ENCODE results near the gene LILRA1.
"Not testable (repeated sequence)": the region's sequence is repeated elsewhere in the genome, so short reads cannot be mapped to it uniquely, and the experiment has no call there.

The LILRA1 gene

DNA sequence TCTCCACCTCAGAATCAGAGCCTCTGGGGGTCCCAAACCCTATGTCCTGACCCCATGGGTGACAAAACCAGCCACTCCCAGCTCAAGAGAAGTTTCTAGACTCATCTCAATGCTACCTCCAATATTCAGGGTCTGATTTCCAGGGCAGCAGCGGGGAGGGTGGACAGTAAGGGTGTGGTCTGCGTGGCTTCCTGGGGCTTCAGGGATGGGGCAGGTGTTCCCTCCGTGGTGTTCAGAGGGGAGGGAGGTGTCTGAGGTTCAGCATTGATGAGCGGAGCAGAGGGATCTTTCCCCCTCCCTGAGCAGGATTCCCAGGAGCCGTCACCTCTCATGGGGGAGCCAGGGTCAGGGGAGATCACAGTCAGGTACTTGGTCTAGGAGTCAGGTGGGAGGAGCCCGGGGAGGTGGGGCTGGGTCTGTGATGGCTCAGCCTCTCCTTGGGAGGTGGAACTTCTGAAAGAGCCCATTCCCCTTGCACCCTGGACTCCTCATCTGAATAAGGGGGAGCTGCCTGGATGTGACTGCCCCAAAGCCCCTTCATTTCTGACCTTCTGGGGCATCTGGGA is 16.9 kb upstream of the LILRA1 start:
- FAIRE-seq = no peak
- no peak for DNase-seq (ENCODE audit: low spot score)

DNA sequence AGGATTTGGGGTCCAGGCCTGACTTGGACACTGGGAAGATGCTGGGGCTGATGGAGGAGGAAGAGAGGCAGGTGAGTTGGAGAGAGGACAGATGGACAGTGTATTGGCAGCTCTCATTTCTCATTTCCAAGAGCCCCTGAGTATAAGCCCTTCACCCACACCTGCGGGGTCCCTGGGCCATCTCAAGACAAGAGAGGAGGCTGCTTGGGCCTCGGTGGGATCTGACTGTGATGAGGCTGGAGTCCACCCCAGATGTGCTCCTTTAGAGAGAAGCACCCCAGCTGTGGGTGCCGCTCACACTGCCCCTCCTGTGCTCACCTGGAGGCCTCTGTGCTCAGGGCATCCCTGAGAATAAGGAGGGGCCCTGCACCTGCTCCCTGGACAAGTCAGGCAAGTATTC is 16.1 kb upstream of the LILRA1 start:
- no peak for FAIRE-seq

DNA sequence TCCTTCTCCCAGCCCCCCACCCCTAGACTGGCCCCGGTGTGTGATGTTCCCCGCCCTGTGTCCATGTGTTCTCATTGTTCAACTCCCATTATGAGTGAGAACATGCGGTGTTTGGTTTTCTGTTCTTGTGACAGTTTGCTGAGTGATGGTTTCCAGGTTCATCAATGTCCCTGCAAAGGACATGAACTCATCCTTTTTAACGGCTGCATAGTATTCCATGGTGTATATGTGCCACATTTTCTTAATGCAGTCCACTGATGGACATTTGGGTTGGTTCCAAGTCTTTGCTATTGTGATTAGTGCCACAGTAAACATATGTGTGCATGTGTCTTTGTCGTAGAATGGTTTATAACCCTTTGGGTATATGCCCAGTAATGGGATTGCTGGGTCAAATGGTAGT is 15.2 kb upstream of the LILRA1 start:
- not testable (repeated sequence) for DNase-seq (ENCODE audit: low spot score); FAIRE-seq

More for the DNA sequence above, 16.1 kb upstream of the LILRA1 start:
- DNase-seq (ENCODE audit: low spot score) = no peak

DNA sequence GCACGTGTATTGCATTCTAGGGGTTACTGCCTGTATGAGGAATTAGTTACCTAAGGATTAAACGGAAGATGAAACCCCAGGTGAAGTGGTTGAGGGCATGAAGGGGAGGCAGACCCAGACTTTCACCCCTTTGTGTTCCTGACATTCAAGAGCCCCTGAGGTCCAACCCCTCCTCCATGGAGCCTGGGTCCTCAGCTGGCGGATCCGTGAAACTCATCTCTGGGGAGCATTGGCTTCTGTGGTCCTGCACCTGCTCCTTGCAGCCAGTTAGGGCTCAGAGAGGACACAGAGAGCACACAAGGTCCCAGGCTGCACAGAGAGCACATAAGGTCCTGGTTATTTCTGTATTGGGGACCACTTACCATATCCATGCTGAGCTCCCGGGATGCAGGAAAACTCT is 7.0 kb upstream of the LILRA1 start:
- FAIRE-seq (no peak), DNase-seq (ENCODE audit: low spot score) (no peak)

DNA sequence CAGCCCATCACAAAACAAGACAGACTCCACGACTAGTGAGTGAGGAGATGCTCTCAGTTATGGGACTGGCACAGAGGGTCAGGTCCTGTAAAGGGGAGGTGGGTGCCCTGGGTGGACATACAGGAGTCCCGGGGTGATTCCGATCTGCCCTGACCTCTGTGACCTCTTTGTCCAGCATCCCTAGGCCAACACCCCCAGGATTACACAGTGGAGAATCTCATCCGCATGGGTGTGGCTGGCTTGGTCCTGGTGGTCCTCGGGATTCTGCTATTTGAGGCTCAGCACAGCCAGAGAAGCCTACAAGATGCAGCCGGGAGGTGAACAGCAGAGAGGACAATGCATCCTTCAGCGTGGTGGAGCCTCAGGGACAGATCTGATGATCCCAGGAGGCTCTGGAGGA is 6.4 kb upstream of the LILRA1 start:
- no peak for FAIRE-seq

DNA sequence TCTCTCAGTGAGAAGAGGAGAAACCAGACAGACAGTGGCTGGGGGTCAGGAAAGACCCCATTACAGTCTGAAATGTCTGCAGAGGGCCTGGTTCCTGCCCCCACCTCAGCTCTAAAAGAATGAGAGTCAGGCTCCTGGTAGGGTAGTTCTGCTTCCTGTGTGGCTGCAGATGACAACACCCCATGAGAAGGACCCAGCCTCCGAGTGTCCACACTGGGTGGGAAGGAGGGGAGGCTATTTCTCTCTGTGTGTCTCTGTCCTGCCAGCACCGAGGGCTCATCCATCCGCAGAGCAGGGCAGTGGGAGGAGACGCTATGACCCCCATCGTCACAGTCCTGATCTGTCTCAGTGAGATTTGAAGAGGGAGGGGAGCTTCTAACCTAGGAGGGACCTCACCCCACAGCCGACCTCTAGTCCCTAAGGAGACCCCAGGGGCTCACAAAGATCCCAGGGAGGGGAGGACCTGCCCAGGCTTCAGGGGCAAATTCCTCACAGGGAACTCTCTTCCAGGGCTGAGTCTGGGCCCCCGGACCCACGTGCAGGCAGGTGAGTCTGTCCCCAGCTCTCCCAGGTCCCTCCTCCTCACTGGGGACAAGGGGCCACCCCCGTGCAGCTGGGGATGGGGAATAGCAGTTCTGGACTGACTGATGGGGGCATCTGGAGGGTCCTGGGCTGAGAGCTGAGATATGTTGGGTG is 647 bp downstream of the LILRA1 start:
- FAIRE-seq; DNase-seq (ENCODE audit: low spot score): not testable (repeated sequence)

More for the DNA sequence above, 6.4 kb upstream of the LILRA1 start:
- no peak for DNase-seq (ENCODE audit: low spot score)

DNA sequence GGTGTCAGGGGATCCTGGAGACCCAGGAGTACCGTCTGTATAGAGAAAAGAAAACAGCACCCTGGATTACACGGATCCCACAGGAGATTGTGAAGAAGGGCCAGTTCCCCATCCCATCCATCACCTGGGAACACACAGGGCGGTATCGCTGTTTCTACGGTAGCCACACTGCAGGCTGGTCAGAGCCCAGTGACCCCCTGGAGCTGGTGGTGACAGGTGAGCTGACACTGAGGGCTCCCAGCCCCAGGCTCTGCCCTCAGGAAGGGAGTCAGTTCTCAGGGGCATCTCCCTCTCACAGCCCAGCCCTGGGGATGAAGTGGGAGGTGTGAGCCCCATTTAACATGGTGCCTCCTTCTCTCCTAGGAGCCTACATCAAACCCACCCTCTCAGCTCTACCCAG is 1.3 kb downstream of the LILRA1 start:
- DNase-seq (ENCODE audit: low spot score) (no peak), FAIRE-seq (no peak)

DNA sequence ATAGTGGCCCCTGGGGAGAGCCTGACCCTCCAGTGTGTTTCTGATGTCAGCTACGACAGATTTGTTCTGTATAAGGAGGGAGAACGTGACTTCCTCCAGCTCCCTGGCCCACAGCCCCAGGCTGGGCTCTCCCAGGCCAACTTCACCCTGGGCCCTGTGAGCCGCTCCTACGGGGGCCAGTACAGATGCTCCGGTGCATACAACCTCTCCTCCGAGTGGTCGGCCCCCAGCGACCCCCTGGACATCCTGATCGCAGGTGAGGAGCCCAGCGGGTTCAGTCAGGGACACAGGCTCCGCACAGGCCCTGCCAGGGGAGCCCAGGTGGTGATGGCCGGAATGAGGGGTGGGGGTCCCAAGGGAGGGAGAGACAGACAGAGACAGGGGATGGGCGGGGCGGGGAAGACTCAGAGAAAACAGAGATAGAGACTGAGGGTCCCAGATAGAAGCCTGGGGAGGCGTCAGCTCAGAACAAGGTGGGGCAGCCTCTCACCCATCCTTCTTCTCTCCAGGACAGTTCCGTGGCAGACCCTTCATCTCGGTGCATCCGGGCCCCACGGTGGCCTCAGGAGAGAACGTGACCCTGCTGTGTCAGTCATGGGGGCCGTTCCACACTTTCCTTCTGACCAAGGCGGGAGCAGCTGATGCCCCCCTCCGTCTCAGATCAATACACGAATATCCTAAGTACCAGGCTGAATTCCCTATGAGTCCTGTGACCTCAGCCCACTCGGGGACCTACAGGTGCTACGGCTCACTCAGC is 2.4 kb downstream of the LILRA1 start:
- FAIRE-seq = not testable (repeated sequence)

DNA sequence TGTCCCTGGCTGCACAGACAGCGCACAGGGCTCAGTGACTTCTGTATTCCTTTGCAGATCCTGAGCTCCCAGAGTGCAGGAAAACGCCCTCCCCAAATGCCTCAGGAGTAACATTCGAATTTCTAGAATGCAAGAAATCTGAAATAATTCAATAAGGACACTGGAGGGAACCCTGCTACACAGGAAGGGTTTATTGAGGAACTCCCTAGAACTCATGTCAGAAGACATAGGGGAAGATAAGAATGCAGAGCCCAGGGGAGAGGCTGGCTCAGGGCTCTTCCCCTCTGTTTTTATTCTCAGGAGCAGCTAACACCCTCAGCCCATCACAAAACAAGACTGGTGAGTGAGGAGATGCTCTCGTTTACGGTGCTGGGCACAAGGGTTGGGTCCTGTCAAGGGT is 6.8 kb downstream of the LILRA1 start:
- no peak for FAIRE-seq

More for the DNA sequence above, 2.4 kb downstream of the LILRA1 start:
- DNase-seq (ENCODE audit: low spot score) = not testable (repeated sequence)

DNA sequence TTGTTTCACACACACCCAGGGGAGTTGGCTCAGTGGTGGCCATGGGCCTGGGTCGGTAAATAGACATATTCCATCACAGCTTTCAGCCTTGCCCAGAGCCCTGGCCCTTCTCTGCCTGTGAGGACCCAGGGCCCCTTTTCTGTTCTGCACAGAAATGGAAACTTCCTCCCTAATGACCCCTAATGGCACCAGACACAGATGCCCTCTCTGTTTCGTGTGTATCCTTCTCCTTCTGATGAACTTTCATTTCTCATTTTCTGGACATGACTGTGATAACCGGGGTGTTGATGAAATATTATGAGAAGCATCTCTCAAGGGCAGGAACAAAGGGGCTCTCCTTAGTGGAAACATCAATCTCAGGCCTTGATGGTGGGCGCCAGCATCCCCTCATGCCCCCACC is 12.8 kb downstream of the LILRA1 start:
- DNase-seq (ENCODE audit: low spot score) (no peak), FAIRE-seq (no peak)

More for the DNA sequence above, 6.8 kb downstream of the LILRA1 start:
- DNase-seq (ENCODE audit: low spot score) = no peak

DNA sequence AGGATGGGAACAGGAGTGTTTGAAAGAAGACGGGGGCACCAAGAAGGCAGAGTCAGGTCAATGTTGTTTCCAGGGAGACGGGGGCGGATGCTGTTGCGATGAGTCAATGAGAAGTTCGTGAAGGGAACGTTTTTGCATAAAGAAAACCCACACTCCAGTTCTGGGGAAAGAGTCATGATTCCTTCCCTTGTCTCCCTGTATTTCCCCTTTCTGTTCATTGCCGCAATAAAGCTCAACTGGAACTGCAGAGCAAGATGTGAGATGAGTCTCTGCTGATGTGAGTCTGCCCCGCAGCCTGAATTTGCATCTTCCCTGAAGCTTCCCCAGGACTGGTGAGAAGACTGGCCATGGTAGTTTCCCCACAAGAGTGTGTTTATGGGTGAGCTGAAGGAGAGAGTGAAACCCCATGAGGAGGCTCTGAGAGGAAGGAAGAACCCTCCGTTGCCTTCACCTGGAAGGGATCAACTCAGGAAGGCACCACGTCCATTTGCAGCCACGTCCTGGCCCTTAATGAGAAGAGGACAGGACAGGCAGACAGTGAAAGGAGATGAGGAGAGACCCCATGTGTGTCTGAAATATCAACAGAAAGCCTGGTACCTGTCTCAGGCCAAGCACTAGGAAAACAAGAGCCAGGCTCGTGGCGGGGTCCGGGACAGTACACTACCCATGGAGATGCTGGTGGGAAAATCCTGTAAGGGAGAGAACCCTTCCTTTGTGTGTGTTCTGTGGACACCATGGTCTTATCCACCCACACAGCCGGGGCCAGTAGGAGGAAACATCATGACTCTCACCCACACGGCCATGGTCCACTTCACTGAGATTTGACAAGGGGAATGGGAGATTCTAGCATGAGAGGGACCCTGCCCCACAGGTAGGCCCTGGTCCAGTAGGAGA is 13.7 kb downstream of the LILRA1 start:
- FAIRE-seq (no peak), DNase-seq (ENCODE audit: low spot score) (no peak)

DNA sequence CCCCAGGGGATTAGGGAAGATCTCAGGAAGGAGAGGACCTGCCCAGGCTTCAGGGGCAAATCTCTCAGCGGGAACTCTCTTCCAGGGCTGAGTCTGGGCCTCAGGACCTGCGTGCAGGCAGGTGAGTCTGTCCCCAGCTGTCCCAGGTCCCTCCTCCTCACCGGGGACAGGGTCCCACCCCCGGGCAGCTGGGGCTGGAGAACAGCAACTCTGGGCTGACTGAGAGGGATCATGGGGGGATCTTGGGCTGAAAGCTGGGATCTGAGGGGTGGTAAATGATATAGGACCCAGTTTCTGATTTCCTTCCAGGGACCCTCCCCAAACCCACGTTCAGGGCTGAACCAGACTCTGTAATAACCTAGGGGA is 14.3 kb downstream of the LILRA1 start:
- DNase-seq (ENCODE audit: low spot score) (no peak), FAIRE-seq (no peak)

DNA sequence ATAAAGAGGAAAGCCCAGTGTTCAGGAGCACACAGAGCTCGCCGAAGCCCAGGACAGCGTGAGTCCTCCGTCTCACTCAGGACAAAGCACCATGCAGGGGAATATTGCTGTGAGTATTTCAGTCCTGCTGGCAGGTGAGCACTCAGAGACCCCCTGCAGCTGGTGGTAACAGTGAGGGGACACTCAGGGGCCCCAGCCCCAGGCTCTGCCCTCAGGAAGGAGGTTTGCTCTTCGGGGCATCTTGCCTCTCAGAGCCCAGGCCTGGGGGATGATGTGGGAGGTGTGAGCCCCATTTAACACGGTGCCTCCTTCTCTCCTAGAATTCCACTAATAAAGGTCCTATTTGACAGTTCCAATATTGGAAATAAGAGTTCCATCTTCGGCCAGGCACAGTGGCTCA is 14.8 kb downstream of the LILRA1 start:
- FAIRE-seq = no peak

DNA sequence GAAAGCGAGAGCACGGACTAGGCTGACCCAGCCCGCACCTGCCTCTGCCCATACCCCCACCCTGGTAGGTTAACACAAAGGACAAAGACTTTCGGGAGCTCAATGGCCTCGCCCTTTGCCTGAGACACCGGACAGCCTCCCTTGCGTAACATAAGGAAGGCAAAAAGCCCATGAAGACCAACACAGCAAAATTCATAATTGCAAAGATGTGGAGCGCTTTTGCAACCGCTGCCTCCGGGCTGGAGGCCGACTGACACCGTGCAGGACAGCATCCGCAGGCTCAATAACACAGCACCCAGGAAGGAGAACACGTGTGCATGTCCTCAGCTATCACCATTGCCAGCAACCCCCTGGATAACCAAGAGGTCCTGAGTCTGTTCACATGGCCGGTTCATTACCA is 15.4 kb downstream of the LILRA1 start:
- no peak for FAIRE-seq

More for the DNA sequence above, 14.8 kb downstream of the LILRA1 start:
- DNase-seq (ENCODE audit: low spot score) = no peak

DNA sequence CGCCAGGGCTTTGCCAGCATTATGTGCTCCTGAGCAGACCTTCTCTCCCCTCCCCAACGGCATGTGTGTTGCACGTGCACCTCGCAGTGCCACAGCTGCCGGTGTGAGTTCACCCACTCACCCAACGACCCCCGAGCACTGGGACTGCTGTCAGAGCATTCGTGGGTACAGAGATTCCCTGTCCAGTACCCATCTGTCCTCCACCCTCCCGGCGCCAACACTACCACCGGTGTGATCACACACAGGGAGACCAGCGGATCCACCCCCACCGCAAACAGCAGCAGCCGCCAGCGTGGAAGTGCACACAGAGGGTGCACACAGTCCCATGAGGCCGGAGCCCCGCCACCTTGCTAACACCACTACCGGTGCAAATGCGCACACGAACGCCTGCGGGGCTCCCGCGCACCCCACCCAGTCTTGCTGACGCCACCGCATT is 15.9 kb downstream of the LILRA1 start:
- DNase-seq (ENCODE audit: low spot score) (no peak), FAIRE-seq (no peak)

More for the DNA sequence above, 15.4 kb downstream of the LILRA1 start:
- DNase-seq (ENCODE audit: low spot score) = no peak

DNA sequence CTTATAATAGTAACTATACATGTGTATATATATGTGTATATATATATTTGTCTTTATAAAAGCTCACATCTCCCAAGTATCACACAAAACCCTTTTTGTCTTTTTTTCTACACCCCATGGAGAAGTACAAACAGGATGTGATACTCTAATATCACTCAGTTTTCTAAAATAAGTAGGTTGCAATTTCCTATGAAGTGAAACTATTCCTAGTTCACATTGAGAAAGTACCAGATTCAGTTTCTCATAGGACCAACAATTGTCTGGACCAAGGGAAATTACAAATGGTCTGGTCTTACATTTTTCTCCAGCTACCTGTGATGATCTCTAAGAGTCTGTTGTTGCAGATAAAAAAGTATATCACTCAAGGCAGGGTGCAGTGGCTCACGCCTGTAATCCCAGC is 19.0 kb downstream of the LILRA1 start:
- DNase-seq (ENCODE audit: low spot score) (no peak), FAIRE-seq (no peak)

DNA sequence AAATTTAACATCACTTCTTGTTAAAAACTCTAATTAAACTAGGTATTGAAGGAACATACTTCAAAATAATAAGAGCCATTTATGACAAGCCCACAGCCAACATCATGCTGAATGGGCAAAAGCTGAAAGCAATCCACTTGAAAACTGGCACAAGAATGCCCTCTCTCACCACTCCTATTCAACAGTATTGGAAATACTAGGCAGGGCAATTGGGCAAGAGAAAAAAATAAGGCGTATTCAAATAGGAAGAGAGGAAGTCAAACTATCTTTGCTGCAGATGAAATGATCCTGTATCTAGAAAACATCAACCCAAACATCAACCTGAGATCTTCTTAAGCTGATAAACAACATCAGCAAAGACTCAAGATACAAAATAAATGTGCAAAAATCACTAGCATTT is 21.3 kb downstream of the LILRA1 start:
- DNase-seq (ENCODE audit: low spot score) = no peak
- FAIRE-seq = no peak

DNA sequence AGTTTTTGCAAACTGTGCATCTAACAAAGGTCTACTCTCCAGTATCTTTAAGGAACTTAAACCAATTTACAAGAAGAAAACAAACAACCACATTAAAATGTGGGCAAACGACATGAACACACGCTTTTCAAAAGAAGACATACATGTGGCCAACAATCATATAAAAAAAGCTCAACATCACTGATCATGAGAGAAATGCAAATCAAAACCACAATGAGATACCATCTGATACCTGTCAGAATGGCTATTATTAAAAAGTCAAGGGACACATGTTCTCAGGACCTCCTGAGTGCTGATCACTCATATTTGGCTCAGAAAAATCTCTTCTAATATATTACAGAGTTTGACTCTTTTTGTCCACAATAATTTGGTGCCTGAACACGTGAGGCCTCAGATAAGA is 22.6 kb downstream of the LILRA1 start:
- DNase-seq (ENCODE audit: low spot score) (no peak), FAIRE-seq (no peak)

DNA sequence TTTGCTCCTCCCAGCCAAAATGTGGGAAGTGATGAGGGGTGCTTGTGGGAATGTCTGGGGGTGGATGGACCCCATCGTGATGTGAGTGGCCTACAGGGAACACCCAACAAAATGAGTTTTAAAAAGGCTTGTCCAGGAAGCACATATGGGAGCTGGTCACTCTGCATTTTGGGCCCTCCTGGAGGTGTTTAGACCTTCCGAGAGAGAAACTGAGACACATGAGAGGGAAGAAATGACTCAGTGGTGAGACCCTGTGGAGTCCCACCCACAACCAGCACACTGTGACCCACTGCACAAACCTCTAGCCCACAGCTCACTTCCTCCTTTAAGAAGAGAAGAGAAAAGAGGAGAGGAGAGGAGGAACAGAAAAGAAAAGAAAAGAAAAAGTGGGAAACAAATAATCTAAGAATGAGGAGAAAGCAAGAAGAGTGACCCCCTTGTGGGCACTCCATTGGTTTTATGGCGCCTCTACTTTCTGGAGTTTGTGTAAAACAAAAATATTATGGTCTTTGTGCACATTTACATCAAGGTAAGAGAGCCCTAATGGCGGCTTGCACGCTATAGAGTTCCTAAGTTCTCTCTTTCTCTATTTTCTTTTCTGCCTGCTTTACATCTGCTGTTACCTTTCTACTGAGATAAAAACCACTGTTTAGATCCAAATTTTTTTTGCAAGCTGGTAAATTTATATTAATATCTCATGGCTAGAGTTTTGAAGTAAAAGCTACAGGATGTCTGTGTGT is 23.6 kb downstream of the LILRA1 start:
- FAIRE-seq (no peak), DNase-seq (ENCODE audit: low spot score) (no peak)

DNA sequence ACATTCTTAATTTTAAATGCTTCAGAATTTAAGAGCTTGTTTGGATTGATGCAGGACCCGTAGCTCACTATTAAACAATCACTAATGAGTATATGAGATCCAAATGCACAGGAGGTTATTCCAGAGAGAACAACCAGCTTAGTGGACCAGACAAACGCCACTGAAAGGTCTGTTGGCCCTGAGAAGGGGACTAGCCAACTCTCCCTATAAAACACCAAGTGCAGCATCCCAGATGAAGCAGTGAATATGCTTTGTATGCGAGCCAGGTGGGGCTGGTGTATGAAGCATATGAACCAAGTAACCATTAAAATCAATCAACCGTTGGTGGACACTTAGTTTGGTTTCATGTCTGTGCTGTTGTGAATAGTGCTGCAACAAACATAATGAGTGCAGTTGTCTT is 27.0 kb downstream of the LILRA1 start:
- FAIRE-seq = no peak

DNA sequence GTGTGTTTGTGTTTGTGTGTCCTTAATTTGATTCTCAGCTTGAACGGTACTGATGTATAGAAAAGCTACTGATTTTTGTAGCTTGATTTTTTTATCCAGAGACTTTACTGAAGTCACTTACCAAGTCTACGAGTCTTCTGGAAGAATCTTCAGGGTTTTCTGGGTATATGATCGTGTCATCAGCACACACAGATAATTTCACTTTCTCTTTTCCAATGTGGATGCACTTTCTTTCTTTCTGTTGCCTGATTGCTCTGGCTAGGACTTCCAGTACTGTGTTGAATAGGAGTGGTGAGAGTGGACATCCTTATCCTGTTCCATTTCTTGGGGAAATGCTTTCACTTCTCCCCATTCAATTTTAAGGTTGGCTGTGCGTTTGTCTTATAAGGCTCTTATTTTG is 29.0 kb downstream of the LILRA1 start:
- DNase-seq (ENCODE audit: low spot score) (no peak), FAIRE-seq (no peak)

More for the DNA sequence above, 27.0 kb downstream of the LILRA1 start:
- DNase-seq (ENCODE audit: low spot score) = no peak
